Natural killer cell treated with Interleukin-12 subunit alpha and Interleukin-12 subunit beta and Interleukin-15 and Interleukin-18, amount 100 ng/mL, for 72 hours (primary cell): Measurements from ENCODE around the gene PDE1A. TPM values are rescaled to one million over a fixed set of nuclear protein-coding genes. Genes with fewer than 3 reads are reported as not detected.
A peak's percentile ranks its signal among the peaks of the same experiment; 100 is the strongest.

Source experiments
- ATAC-seq, 2 donors: fragments of 150-1000 bp; cut with Tn5 transposase in 1 of 2; sonication (Bioruptor Pico), chemical (Tn5 transposase) in 1 of 2; 2 replicates each; pipeline ENCODE4 v1.10.0; 2021
- DNase-seq: peaks from one replicate; pipeline ENCODE4 v3.0.0; 2022; ENCODE audit warnings: low spot score
- H3K27ac Mint-ChIP-seq, 2 donors: 1 replicate in 1 of 2; 2 replicates in 1 of 2; pipeline ENCODE4 v1.8.0; 2022; ENCODE audit warnings: mixed read lengths in 2 of 2, mild to moderate bottlenecking in 1 of 2, moderate library complexity in 1 of 2
- H3K27me3 Mint-ChIP-seq, 2 donors: 1 replicate in 1 of 2; 2 replicates in 1 of 2; pipeline ENCODE4 v1.8.0; 2022; ENCODE audit warnings: mixed read lengths in 2 of 2
- H3K36me3 Mint-ChIP-seq: one replicate; pipeline ENCODE4 v1.8.0; 2022; ENCODE audit warnings: mixed read lengths
- H3K4me1 Mint-ChIP-seq, 2 donors: 1 replicate in 1 of 2; 2 replicates in 1 of 2; pipeline ENCODE4 v1.8.0; 2022; ENCODE audit warnings: low read depth in 2 of 2, mixed read lengths in 2 of 2, mild to moderate bottlenecking in 1 of 2
- H3K4me3 Mint-ChIP-seq: one replicate; pipeline ENCODE4 v1.8.0; 2022; ENCODE audit warnings: mixed read lengths
- H3K9me3 Mint-ChIP-seq: 2 replicates; pipeline ENCODE4 v1.8.0; 2022; ENCODE audit warnings: mixed read lengths
- total RNA-seq, 2 donors: library from RNA; stranded (reverse); gene quantifications; one replicate each; pipeline ENCODE4 v1.2.3, GENCODE V29; 2022

PDE1A gene
- total RNA-seq, 2 donors from 2014 or later: not detected

- ATAC-seq (no peak), DNase-seq (no peak)
- Mint-ChIP-seq H3K36me3 (no peaks in the 10 kb centered on the region), H3K4me3 (no peak overlapping the region), H3K27me3 (peaks cover 0 to 8% of the 10 kb centered on the region in 2 donors), H3K4me1 (no peaks in the 10 kb centered on the region), H3K9me3 (no peaks in the 10 kb centered on the region), H3K27ac (no peak overlapping the region)
Observed at GRCh38 chr2:182173944-182174622, 252.8 kb downstream of the PDE1A start.

GRCh38 chr2:182170341-182170740 is 256.5 kb downstream of the PDE1A start:
- H3K4me1 Mint-ChIP-seq: no peaks in the 10 kb centered on the region
- no peaks in the 10 kb centered on the region for H3K9me3 Mint-ChIP-seq
- no peak overlapping the region for H3K27ac Mint-ChIP-seq
- DNase-seq: no peak
- H3K36me3 Mint-ChIP-seq: no peaks in the 10 kb centered on the region
- no peak for ATAC-seq
- peaks cover 0 to 15% of the 10 kb centered on the region in 2 donors for H3K27me3 Mint-ChIP-seq
- no peak overlapping the region for H3K4me3 Mint-ChIP-seq

GRCh38 chr2:182167882-182168281 is 259.0 kb downstream of the PDE1A start:
- DNase-seq: no peak
- Mint-ChIP-seq H3K4me3 (no peak overlapping the region), H3K9me3 (no peaks in the 10 kb centered on the region), H3K27me3 (peaks cover 0 to 15% of the 10 kb centered on the region in 2 donors), H3K27ac (no peak overlapping the region), H3K36me3 (no peaks in the 10 kb centered on the region), H3K4me1 (no peaks in the 10 kb centered on the region)
- ATAC-seq: no peak

GRCh38 chr2:182166841-182167240 is 260.0 kb downstream of the PDE1A start:
- Mint-ChIP-seq H3K27ac (no peak overlapping the region), H3K36me3 (no peaks in the 10 kb centered on the region)

GRCh38 chr2:182166406-182166805 is 260.4 kb downstream of the PDE1A start:
- no peak for DNase-seq
- no peak for ATAC-seq
- Mint-ChIP-seq H3K27me3 (peaks cover 0 to 15% of the 10 kb centered on the region in 2 donors), H3K9me3 (no peaks in the 10 kb centered on the region), H3K27ac (no peak overlapping the region), H3K4me1 (no peaks in the 10 kb centered on the region), H3K36me3 (no peaks in the 10 kb centered on the region), H3K4me3 (no peak overlapping the region)

More at GRCh38 chr2:182166841-182167240, 260.0 kb downstream of the PDE1A start:
- H3K4me3 Mint-ChIP-seq: no peak overlapping the region
- DNase-seq: no peak
- no peaks in the 10 kb centered on the region for H3K9me3 Mint-ChIP-seq
- no peaks in the 10 kb centered on the region for H3K4me1 Mint-ChIP-seq
- peaks cover 0 to 15% of the 10 kb centered on the region in 2 donors for H3K27me3 Mint-ChIP-seq
- ATAC-seq: no peak

- no peaks in the 10 kb centered on the region for H3K4me1 Mint-ChIP-seq
- H3K9me3 Mint-ChIP-seq: no peaks in the 10 kb centered on the region
- no peak overlapping the region for H3K4me3 Mint-ChIP-seq
- no peak for DNase-seq
- H3K36me3 Mint-ChIP-seq: no peaks in the 10 kb centered on the region
- ATAC-seq: no peak
- H3K27ac Mint-ChIP-seq: no peak overlapping the region
- H3K27me3 Mint-ChIP-seq: peaks cover 0 to 15% of the 10 kb centered on the region in 2 donors
Observed at GRCh38 chr2:182165202-182165601, 261.6 kb downstream of the PDE1A start.

- Mint-ChIP-seq H3K27ac (no peak overlapping the region), H3K27me3 (peaks cover 0 to 10% of the 10 kb centered on the region in 2 donors), H3K4me1 (no peaks in the 10 kb centered on the region), H3K4me3 (no peak overlapping the region), H3K36me3 (no peaks in the 10 kb centered on the region), H3K9me3 (no peaks in the 10 kb centered on the region)
- DNase-seq (no peak), ATAC-seq (no peak)
Observed at GRCh38 chr2:182164686-182165085, 262.1 kb downstream of the PDE1A start.

GRCh38 chr2:182163878-182164277 is 263.0 kb downstream of the PDE1A start:
- peaks cover 0 to 7% of the 10 kb centered on the region in 2 donors for H3K27me3 Mint-ChIP-seq
- H3K4me1 Mint-ChIP-seq: no peaks in the 10 kb centered on the region
- ATAC-seq: no peak
- no peak overlapping the region for H3K4me3 Mint-ChIP-seq
- DNase-seq: no peak
- H3K27ac Mint-ChIP-seq: no peak overlapping the region
- H3K9me3 Mint-ChIP-seq: no peaks in the 10 kb centered on the region
- no peaks in the 10 kb centered on the region for H3K36me3 Mint-ChIP-seq

GRCh38 chr2:182148344-182148743 is 278.5 kb downstream of the PDE1A start:
- Mint-ChIP-seq H3K9me3 (no peaks in the 10 kb centered on the region), H3K27ac (no peak overlapping the region), H3K27me3 (no peaks in the 10 kb centered on the region), H3K36me3 (no peaks in the 10 kb centered on the region), H3K4me3 (no peak overlapping the region), H3K4me1 (no peaks in the 10 kb centered on the region)
- ATAC-seq (no peak), DNase-seq (no peak)

GRCh38 chr2:182144776-182145165 is 282.1 kb downstream of the PDE1A start:
- DNase-seq (no peak), ATAC-seq (no peak)
- H3K9me3 Mint-ChIP-seq: no peaks in the 10 kb centered on the region
- no peak overlapping the region for H3K4me3 Mint-ChIP-seq
- H3K27ac Mint-ChIP-seq: no peak overlapping the region
- no peaks in the 10 kb centered on the region for H3K4me1 Mint-ChIP-seq
- no peaks in the 10 kb centered on the region for H3K27me3 Mint-ChIP-seq
- H3K36me3 Mint-ChIP-seq: no peaks in the 10 kb centered on the region

GRCh38 chr2:182144041-182144775 is 282.6 kb downstream of the PDE1A start:
- ATAC-seq (no peak), DNase-seq (no peak)
- H3K36me3 Mint-ChIP-seq: no peaks in the 10 kb centered on the region
- no peaks in the 10 kb centered on the region for H3K27me3 Mint-ChIP-seq
- H3K27ac Mint-ChIP-seq: no peak overlapping the region
- H3K4me1 Mint-ChIP-seq: no peaks in the 10 kb centered on the region
- H3K9me3 Mint-ChIP-seq: no peaks in the 10 kb centered on the region
- H3K4me3 Mint-ChIP-seq: no peak overlapping the region

GRCh38 chr2:182142062-182142461 is 284.8 kb downstream of the PDE1A start:
- H3K27me3 Mint-ChIP-seq: peaks cover 0 to 7% of the 10 kb centered on the region in 2 donors
- no peaks in the 10 kb centered on the region for H3K4me1 Mint-ChIP-seq
- DNase-seq: no peak
- no peak overlapping the region for H3K4me3 Mint-ChIP-seq
- H3K36me3 Mint-ChIP-seq: no peaks in the 10 kb centered on the region
- H3K27ac Mint-ChIP-seq: no peak overlapping the region
- no peak for ATAC-seq
- no peaks in the 10 kb centered on the region for H3K9me3 Mint-ChIP-seq

GRCh38 chr2:182134201-182134600 is 292.6 kb downstream of the PDE1A start:
- ATAC-seq (peak; percentile 9 to 36), DNase-seq (no peak)
- no peak overlapping the region for H3K27ac Mint-ChIP-seq
- H3K27me3 Mint-ChIP-seq: peaks cover 0 to 7% of the 10 kb centered on the region in 2 donors
- H3K9me3 Mint-ChIP-seq: no peaks in the 10 kb centered on the region
- no peak overlapping the region for H3K4me3 Mint-ChIP-seq
- no peaks in the 10 kb centered on the region for H3K36me3 Mint-ChIP-seq
- no peaks in the 10 kb centered on the region for H3K4me1 Mint-ChIP-seq

- Mint-ChIP-seq H3K27me3 (peaks cover 0 to 7% of the 10 kb centered on the region in 2 donors), H3K9me3 (no peaks in the 10 kb centered on the region), H3K36me3 (no peaks in the 10 kb centered on the region), H3K4me3 (no peak overlapping the region), H3K27ac (no peak overlapping the region), H3K4me1 (no peaks in the 10 kb centered on the region)
- ATAC-seq (no peak), DNase-seq (no peak)
Observed at GRCh38 chr2:182133195-182133891, 293.5 kb downstream of the PDE1A start.
